NT2/D1 (cell line): ENCODE results near the gene PRPF40A.

Experiments
- SUZ12 ChIP-seq: IDR thresholded peaks from 2 replicates; pipeline ENCODE4 v1.6.1; 2011; ENCODE audit not compliant: insufficient read length, insufficient read depth; ENCODE audit errors: extremely low read depth
- YY1 ChIP-seq: IDR thresholded peaks from 2 replicates; pipeline ENCODE4 v1.6.1; 2011; ENCODE audit not compliant: insufficient read length, insufficient read depth

GRCh38 chr2:152632736-152633135 lies 84.5 kb downstream of the PRPF40A start:
- TF ChIP-seq YY1 (no peak), SUZ12 (no peak)
